LNCaP clone FGC (cell line): Measurements from ENCODE around the gene ZNF518B.
A peak's percentile ranks its signal among the peaks of the same experiment; 100 is the strongest.

Experiments
- DNase-seq: peaks from one replicate; pipeline ENCODE4 v3.0.0-alpha.2; 2011; ENCODE audit warnings: low read depth
- H3K4me3 ChIP-seq: 2 replicates; pipeline ENCODE4 v1.5.1; 2011; ENCODE audit warnings: mild to moderate bottlenecking, low read depth, low read length, control low read depth
- CTCF ChIP-seq: IDR thresholded peaks from 2 replicates; pipeline ENCODE4 v1.5.1; 2012; ENCODE audit warnings: mild to moderate bottlenecking; ENCODE audit not compliant: control insufficient read depth, insufficient read depth; ENCODE audit errors: extremely low read depth

ZNF518B gene

GRCh38 chr4:10416441-10416840, 40.8 kb downstream of the ZNF518B start:
- TF ChIP-seq CTCF = no peak
- no peak for DNase-seq

DNA sequence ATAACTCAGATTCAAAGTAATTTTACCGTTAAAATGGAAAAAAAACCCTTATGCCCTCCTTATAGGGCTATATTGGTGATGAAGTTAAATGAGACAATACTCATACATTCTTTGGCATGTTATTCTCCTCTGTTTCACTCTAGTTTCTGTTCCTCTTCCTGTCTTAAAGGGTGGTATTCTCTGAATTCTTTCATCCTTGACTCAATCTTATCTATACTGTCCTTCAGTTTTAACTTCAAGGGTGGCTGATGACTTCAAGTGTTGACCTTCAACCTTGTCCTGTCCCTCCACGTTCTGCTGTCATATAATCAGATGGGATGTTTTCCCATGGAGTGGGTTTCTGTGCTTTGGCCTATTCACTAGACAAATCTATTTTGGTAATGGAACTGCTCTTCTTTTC, 44.0 kb downstream of the ZNF518B start:
- no peak for DNase-seq

More at GRCh38 chr4:10416441-10416840, 40.8 kb downstream of the ZNF518B start:
- no peak overlapping the region for H3K4me3 ChIP-seq

DNA sequence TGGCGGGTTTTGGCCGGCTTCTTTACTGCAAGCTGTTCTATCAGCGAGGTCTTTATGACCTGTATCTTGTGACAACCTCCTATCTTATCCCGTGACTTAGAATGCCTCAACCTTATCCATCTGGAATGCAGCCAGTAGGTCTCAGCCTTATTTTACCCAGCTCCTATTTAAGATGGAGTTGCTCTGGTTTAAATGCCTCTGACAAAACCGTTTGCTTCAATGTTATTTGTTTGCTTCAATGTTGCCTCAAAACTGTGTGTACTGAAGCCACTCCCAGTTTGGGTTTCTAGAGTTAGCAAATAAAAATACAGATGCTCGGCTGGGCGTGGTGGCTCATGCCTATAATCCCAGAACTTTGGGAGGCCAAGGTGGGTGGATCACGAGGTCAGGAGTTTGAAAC, 51.6 kb downstream of the ZNF518B start:
- no peak for TF ChIP-seq CTCF
- DNase-seq = no peak
- no peak overlapping the region for H3K4me3 ChIP-seq

More for the DNA sequence above, 44.0 kb downstream of the ZNF518B start:
- no peak for TF ChIP-seq CTCF
- H3K4me3 ChIP-seq = no peak overlapping the region

DNA sequence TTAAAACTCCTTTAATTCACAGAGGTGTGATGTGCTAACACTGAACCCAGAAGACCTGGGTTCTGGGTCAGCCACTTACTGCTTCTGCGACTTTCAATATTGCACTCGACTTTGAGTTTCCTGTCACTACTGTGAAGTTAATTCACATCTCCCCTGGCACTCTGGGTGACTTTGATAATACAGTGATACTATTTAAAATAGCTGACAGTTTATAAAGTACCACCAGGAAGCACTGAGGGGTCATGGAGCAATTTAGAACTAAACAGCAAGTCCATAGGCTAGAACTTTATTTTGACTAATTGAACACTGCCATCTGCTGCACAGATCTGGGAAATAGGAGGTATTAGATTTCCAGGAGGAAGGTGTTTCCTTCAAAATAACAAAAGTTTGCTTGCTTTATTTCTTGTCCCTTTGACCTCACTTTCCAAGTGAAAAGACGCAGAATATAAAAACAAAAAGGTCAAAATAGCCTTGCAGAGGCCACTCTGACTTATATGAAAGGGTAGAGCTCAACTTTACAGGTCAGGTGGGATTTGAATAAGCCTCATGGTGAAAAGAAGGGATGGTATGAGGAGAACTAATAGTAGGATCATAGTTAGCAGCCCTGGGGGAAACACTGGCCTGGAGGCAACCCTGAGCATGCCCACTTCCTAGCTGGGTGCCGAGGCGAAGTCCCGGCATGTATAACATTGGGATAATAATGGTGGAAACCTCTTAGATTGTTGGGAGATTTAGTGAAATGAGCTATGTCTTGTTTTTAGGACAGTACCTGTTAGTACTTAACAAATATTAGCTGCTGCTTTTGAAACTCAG, 53.4 kb downstream of the ZNF518B start:
- TF ChIP-seq CTCF = peak; percentile 71
- H3K4me3 ChIP-seq = no peak overlapping the region
- DNase-seq = peak; percentile 18

DNA sequence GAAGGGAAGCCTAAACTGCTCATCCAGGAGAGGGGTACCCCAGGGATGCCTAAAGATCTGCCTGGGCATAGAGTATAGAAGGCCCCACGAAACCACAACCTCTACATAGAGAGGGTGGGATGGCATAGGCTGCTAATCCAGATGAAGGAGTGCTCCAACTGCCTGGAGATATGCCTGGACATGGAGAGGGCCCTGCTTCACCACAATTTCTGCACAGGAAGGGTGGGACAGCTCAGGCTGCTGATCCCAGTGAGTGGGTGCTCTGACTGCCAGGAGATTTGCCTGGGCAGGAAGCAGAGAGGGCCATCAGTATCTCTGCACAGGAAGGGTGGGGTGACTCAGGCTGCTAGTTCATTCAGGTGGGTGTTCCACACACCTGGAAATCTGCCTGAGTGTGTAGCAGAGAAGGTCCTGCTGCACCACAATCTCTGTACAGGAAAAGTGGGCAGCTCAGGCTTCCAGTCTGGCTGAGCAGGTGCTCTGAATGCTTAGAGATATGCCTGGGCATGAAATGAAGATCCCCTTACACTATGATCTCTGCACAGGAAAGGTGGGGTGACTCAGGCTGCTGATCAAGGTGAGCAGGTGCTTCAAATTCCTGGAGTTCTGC, 61.1 kb downstream of the ZNF518B start:
- no peak overlapping the region for H3K4me3 ChIP-seq
- DNase-seq = no peak
- TF ChIP-seq CTCF = no peak
